ENCODE measurements around the gene ZKSCAN5.
"Not testable (repeated sequence)": the region's sequence is repeated elsewhere in the genome, so short reads cannot be mapped to it uniquely, and the experiment has no call there.

The ZKSCAN5 gene

GRCh38 chr7:99490878-99491277, 13.6 kb upstream of the ZKSCAN5 start:
- no peak for DNase-seq
- intact Hi-C loops (cut with DNase I) = no loop called here

- no peak for DNase-seq
- intact Hi-C loops (cut with DNase I) = no loop called here
Measured at GRCh38 chr7:99493823-99494222, 10.6 kb upstream of the ZKSCAN5 start.

DNA sequence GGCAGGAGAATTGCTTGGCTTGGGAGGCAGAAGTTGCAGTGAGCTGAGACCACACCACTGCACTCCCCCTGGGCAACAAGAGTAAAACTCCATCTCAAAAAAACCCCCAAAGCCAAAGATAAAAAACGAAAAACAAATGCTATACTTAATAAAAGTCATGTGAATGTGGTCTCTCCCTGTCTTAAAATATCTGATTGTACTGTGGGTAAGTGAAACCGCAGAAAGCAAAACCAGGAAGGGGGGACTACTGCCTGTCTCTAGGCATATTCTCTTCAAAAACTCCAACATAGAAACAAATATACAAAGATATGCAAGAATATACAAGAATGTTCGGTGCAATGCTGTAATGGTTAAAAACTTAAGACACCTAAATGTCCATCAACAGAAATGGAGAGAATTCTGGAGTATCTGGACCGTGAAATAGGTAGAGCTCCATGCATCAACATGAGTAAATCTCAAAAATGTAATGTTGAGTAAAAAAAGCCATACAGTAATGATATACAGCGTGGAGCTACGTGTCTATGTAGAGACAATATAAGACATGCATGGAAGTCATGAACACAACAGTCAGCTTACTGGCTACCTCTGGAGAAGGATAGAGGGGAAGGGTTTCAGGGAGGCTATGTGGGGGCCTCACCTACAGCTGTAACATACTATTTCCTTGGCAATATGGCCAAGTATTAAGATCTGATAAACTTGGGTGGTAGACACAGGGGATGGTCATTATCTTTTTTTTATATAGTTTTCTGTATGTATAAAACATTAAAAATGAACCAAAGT, 6.5 kb upstream of the ZKSCAN5 start:
- no peak for DNase-seq
- intact Hi-C loops (cut with DNase I) = no loop called here

GRCh38 chr7:99498546-99498944, 5.9 kb upstream of the ZKSCAN5 start:
- no peak for DNase-seq

DNA sequence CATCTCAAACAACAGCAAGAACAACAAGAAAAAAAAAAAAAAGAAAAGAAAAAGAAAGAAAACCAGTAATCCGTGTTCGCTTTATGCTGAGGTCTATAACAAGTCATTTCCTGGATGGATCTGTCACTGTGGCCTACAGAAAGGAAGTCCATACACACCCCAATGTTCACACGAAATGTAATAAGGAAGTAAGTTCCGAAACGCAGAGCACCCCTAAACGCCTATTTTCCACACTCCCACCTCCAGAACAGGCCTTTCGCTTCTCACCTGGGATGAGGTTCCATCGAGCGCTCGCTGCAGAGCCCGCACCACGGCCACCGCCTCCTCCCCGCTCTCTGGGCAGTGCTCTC, 5.1 kb upstream of the ZKSCAN5 start:
- DNase-seq = no peak
- intact Hi-C loops (cut with DNase I) = no loop called here

More at GRCh38 chr7:99498546-99498944, 5.9 kb upstream of the ZKSCAN5 start:
- intact Hi-C loops (cut with DNase I) = no loop called here

DNA sequence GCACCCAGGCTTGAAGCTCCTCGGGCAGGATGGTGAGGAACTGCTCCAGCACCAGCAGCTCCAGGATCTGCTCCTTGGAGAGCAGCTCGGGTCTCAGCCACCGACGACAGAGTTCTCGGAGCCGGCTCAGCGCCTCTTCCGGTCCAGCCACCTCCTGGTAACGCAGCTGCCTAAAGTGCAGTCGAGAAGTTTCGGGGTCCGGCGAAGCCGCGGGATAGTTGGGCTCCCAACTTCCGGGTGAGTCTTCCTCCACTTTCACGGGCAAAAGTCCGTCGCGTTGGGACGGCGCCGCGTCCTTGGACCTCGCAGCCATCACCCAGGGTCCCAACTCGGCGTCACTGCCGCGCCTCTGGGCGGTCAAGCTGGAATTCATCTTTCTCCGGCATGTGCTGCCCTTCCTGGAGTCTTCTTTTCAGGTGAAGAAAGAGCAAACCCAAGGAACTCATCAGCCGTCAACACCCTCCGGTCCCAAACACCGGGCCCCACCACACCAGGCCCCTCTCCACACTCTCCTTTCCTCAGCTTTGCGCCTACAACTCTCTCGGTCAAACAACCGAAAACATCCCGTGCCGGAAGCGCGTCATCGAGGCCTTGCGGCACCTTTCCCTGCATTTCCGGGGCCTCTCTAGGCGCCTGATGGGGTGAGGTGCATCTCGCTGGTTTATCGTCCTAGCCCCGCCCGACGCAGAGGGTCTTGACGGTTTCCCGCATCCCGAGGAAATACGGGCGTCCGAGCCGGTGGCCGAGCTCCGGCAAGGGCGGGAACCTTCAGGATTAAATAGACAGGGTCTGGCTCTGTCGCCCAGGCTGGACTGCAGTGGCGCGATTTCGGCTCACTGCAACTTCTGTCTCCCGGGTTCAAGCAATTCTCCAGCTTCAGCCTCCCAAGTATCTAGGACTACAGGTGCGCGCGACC, 4.5 kb upstream of the ZKSCAN5 start, which contains the start of gene ZNF394:
ZNF394 (minus strand) TSS at position 561 of the 916 bp plus-strand sequence; CDS start at position 373, 188 bp downstream.
- peak; percentile 89 to 97 (median 95) for DNase-seq
- intact Hi-C loops (cut with DNase I) = loop anchor here (5.0 to 10.0 kb wide), 2 partner anchors 57 to 115 kb away; partner anchors contain the start of genes ZNF655 and ZSCAN25

GRCh38 chr7:99500637-99501009, 3.8 kb upstream of the ZKSCAN5 start:
- intact Hi-C loops (cut with DNase I) = loop anchor here (5.0 to 10.0 kb wide), 2 partner anchors 57 to 114 kb away; partner anchors contain the start of genes ZNF655 and ZSCAN25
- DNase-seq = no peak

DNA sequence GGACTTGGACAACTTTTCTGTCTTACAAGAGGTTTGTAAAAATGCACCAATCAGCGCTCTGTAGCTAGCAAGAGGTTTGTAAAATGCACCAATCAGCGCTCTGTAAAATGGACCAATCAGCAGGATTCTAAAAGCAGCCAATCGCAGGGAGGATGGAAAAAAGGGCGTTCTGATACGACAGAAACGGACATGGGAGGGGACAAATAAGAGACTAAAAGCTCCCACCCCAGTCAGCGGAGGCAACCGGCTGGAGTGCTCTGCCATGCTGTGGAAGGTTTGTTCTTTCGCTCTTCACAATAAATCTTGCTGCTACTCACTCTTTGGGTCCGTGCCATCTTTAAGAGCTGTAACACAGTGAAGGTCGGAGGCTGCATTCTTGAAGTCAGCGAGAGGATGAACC, 3.2 kb upstream of the ZKSCAN5 start:
- intact Hi-C loops (cut with DNase I) = loop anchor here (5.0 to 10.0 kb wide), 2 partner anchors 56 to 114 kb away; partner anchors contain the start of genes ZNF655 and ZSCAN25
- not testable (repeated sequence) for DNase-seq

DNA sequence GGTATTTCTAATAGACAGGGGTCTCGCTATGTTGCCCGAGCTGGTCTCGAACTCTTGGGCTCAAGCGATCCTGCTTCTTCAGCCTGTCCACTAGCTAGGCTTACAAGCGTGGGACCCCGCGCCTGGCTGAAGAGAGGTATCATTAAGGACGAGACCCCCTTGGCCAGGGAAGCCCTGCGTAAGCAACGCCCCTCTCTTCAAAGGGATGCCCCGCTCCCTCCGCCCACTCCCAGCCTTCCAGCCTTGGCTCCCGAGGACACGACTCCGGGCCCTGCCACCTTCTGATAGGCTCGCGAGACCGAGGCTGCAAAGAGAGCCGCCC, 220 bp upstream of the ZKSCAN5 start:
- intact Hi-C loops (cut with DNase I) = loop anchor here (5.0 to 10.0 kb wide), 2 partner anchors 53 to 111 kb away; partner anchors contain the start of genes ZNF655 and ZSCAN25
- DNase-seq = peak in 15 of 42 donors; percentile 99 to 100 (median 99)

- intact Hi-C loops (cut with DNase I) = loop anchor here (10.0 kb wide), 1 partner anchor 110 kb away; the partner anchor contains the start of gene ZSCAN25
- DNase-seq = no peak
Measured at GRCh38 chr7:99505324-99505662, 831 bp downstream of the ZKSCAN5 start.

DNA sequence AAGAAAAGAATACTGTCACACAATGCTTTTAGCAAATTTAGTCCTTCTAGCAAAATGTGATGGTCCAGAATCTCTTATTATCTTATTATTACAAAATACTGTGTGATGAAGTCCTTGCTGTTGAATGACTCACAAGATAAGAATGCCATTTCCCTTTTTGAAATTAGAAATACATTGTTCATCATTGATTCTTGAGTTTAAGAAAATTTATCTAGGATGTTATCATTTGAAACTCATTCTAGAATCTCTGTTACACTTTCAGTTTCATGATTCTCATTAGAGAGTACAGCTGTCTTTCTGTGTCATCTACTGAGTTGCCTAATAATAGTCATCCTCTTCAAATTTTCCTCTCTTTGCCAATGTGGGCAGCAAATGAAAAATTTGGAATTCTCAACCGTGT, 9.6 kb downstream of the ZKSCAN5 start:
- no peak for DNase-seq
- intact Hi-C loops (cut with DNase I) = no loop called here

- no peak for DNase-seq
- intact Hi-C loops (cut with DNase I) = no loop called here
Measured at GRCh38 chr7:99521399-99521798, 16.9 kb downstream of the ZKSCAN5 start.

- intact Hi-C loops (cut with DNase I) = no loop called here
- no peak for DNase-seq
Measured at GRCh38 chr7:99525713-99526440, 21.4 kb downstream of the ZKSCAN5 start.

GRCh38 chr7:99531354-99531765, 26.9 kb downstream of the ZKSCAN5 start:
- intact Hi-C loops (cut with DNase I) = no loop called here

GRCh38 chr7:99535667-99536066, 31.2 kb downstream of the ZKSCAN5 start:
- DNase-seq = no peak
- intact Hi-C loops (cut with DNase I) = no loop called here

More at GRCh38 chr7:99531354-99531765, 26.9 kb downstream of the ZKSCAN5 start:
- no peak for DNase-seq

GRCh38 chr7:99539213-99539811, 34.9 kb downstream of the ZKSCAN5 start:
- intact Hi-C loops (cut with DNase I) = no loop called here
- no peak for DNase-seq

GRCh38 chr7:99540542-99540941, 36.1 kb downstream of the ZKSCAN5 start:
- no peak for DNase-seq
- intact Hi-C loops (cut with DNase I) = no loop called here

DNA sequence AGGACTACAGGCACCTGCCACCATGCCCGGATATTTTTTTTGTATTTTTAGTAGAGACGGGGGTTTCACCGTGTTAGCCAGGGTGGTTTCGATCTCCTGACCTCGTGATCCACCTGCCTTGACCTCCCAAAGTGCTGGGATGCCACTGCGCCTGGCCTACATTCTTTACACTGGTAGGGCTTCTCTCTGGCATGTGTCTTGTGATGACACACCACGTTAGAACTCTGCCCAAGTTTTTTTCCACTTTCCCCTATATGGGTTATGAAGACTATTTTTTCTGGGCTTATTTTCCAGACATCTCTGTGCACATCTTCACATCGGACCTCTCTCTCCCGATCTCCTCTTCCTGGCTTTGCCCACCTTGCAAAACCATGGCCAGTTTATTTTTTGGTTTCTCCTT, 36.8 kb downstream of the ZKSCAN5 start:
- no peak for DNase-seq
- intact Hi-C loops (cut with DNase I) = no loop called here
